GM12878 (cell line): Measurements from ENCODE around the gene C1orf21. TPM values are rescaled to one million over a fixed set of nuclear protein-coding genes. Genes with fewer than 3 reads are reported as not detected.

Experiments used
- ATAC-seq: fragments of 200-7000 bp; cut with Tn5 transposase; 3 replicates; pipeline ENCODE4 v1.9.1; 2020; ENCODE audit warnings: mild to moderate bottlenecking, moderate library complexity
- BruUV-seq: library from RNA; stranded (reverse); fragments of 400-500 nt; replicated peaks from 2 replicates; lab custom pipeline; 2021; lab: Mats Ljungman, UMichigan
- CTCF ChIA-PET: fragments of 300-600 bp; sonication (Branson Sonifier 250); formaldehyde crosslinking; extraction: SDS; loops from one replicate; lab custom pipeline; 2021; ENCODE audit warnings: inconsistent platforms; lab: Yijun Ruan, JAX
- POLR2A ChIA-PET: fragments of 350-600 bp; formaldehyde crosslinking; extraction: SDS; loops from one replicate; lab custom pipeline; 2021; ENCODE audit warnings: inconsistent platforms; lab: Charles Lee
- RAD21 ChIA-PET: fragments of 300-600 bp; sonication (Branson Sonifier 250); formaldehyde crosslinking; loops from one replicate; lab custom pipeline; 2023; ENCODE audit warnings: antibody characterized with exemption; ENCODE audit not compliant: unreplicated experiment; lab: Charles Lee
- SMC1A ChIA-PET: fragments of 300-600 bp; sonication (Branson Sonifier 250); formaldehyde crosslinking; loops from one replicate; lab custom pipeline; 2023; ENCODE audit not compliant: unreplicated experiment, uncharacterized antibody; lab: Charles Lee
- DNase-seq: peaks from one replicate; pipeline ENCODE4 v3.0.0-alpha.2; 2011; ENCODE audit warnings: low read depth, low spot score
- FAIRE-seq: peaks from 3 replicates; lab custom pipeline; 2011; peaks lifted over from hg19 to GRCh38; lab: Jason Lieb, UNC
- H2AFZ ChIP-seq: 2 replicates; pipeline ENCODE4 v1.6.0; 2011; ENCODE audit warnings: low read depth, low read length, control low read depth; ENCODE audit not compliant: control insufficient read depth
- H3K27ac ChIP-seq: 2 replicates; pipeline ENCODE4 v1.5.1; 2011; ENCODE audit warnings: control low read depth; ENCODE audit not compliant: control insufficient read depth, insufficient read depth
- H3K27me3 ChIP-seq, 2 experiments: replicated peaks in 1 of 2; 2 replicates each; pipeline versions ENCODE4 v1.6.0 to v1.6.1; 2011; ENCODE audit warnings: low read length in 1 of 2; ENCODE audit not compliant: control insufficient read depth in 2 of 2, insufficient read depth in 2 of 2
- H3K36me3 ChIP-seq, 2 experiments: 2 replicates each; pipeline ENCODE4 v1.5.1; 2011; ENCODE audit warnings: low read length in 1 of 2; ENCODE audit not compliant: control insufficient read depth in 2 of 2, insufficient read depth in 2 of 2
- H3K4me1 ChIP-seq: 2 replicates; pipeline ENCODE4 v1.6.1; 2011; ENCODE audit warnings: mild to moderate bottlenecking, low read length, moderate library complexity, mixed read lengths; ENCODE audit not compliant: control insufficient read depth, insufficient read depth
- H3K4me2 ChIP-seq: 2 replicates; pipeline ENCODE4 v1.6.0; 2011; ENCODE audit warnings: control low read depth; ENCODE audit not compliant: control insufficient read depth, insufficient read depth
- H3K4me3 ChIP-seq: fragments of 200-600 bp; sonication (generic); 2 replicates; pipeline ENCODE4 v1.5.1; 2016
- H3K79me2 ChIP-seq: 2 replicates; pipeline ENCODE4 v1.6.0; 2011; ENCODE audit warnings: low read length; ENCODE audit not compliant: control insufficient read depth, insufficient read depth
- H3K9ac ChIP-seq: 2 replicates; pipeline ENCODE4 v1.8.0; 2011; ENCODE audit warnings: low read length, control low read depth, mixed read lengths; ENCODE audit not compliant: control insufficient read depth, insufficient read depth
- H3K9me3 ChIP-seq: replicated peaks from 3 replicates; pipeline ENCODE4 v1.5.1; 2011; ENCODE audit warnings: mild to moderate bottlenecking, low read length; ENCODE audit not compliant: control insufficient read depth, insufficient read depth
- H4K20me1 ChIP-seq: 2 replicates; pipeline ENCODE4 v1.6.0; 2011; ENCODE audit not compliant: control insufficient read depth, insufficient read depth
- CHD2 ChIP-seq: IDR thresholded peaks from 2 replicates; pipeline ENCODE4 v1.6.1; 2011; ENCODE audit warnings: low read depth, low read length, improper control_type of control experiment, borderline replicate concordance
- ESRRA ChIP-seq: IDR thresholded peaks from 2 replicates; pipeline ENCODE4 v1.6.1; 2012; ENCODE audit warnings: mild to moderate bottlenecking, low read length, improper control_type of control experiment
- IKZF1 ChIP-seq: fragments of 450-650 bp; conservative IDR thresholded peaks from 2 replicates; pipeline ENCODE4 v1.6.1; 2017; ENCODE audit warnings: antibody characterized with exemption, mild to moderate bottlenecking
- NR2C1 ChIP-seq: fragments of 450-650 bp; IDR thresholded peaks from 2 replicates; pipeline ENCODE4 v1.6.1; 2017; ENCODE audit warnings: antibody characterized with exemption, mild to moderate bottlenecking, moderate library complexity
- NRF1 ChIP-seq: conservative IDR thresholded peaks from 2 replicates; pipeline ENCODE4 v1.6.1; 2011; ENCODE audit warnings: mild to moderate bottlenecking, low read depth, low read length, improper control_type of control experiment
- RBBP5 ChIP-seq: fragments of 200-600 bp; sonication (generic); conservative IDR thresholded peaks from 2 replicates; pipeline ENCODE4 v1.6.1; 2016
- YBX1 ChIP-seq: fragments of 450-650 bp; IDR thresholded peaks from 2 replicates; pipeline ENCODE4 v1.6.1; 2016; ENCODE audit warnings: antibody characterized with exemption
- ZNF384 ChIP-seq: IDR thresholded peaks from 2 replicates; pipeline ENCODE4 v1.6.1; 2012; ENCODE audit warnings: low read depth, mild to moderate bottlenecking, low read length, improper control_type of control experiment, borderline replicate concordance
- WGBS: methylation state at CpG from one replicate; pipeline ENCODE4 v1.1.6; 2016; ENCODE audit warnings: low lambda C conversion rate; ENCODE audit not compliant: insufficient replicate concordance, insufficient coverage; ENCODE audit errors: missing lambda C conversion rate; 5-methylcytosine and 5-hydroxymethylcytosine counted together
- in situ Hi-C: fragments of 300-500 bp; cut with MboI; formaldehyde crosslinking; loops from 9 replicates; pipeline ENCODE4 v1.14.3; 2018; ENCODE audit warnings: mixed read lengths
- intact Hi-C: fragments of 100-400 bp; cut with micrococcal nuclease; formaldehyde crosslinking; loops from one replicate; pipeline ENCODE4 v1.14.2; 2022; ENCODE audit not compliant: unreplicated experiment
- polyA plus RNA-seq, 11 experiments: library from polyadenylated mRNA; depleted of rRNA in 4 of 11; unstranded in 6 of 11; stranded (reverse) in 5 of 11; fragments of >200 nt; fragmentation: Nextera tagmentation in 4 of 11; fragmentation: Illumina TruSeq in 1 of 11; extraction: Ambion mirVana in 4 of 11; extraction: Trizol in 1 of 11; gene quantifications; 1 replicate in 1 of 11; 2 replicates in 10 of 11; pipeline versions ENCODE4 v1.2.1 to v1.2.3, GENCODE V29; 2011 to 2016; ENCODE audit warnings: inconsistent platforms in 2 of 11, missing spikeins in 2 of 11, low read depth in 1 of 11
- total RNA-seq, 4 experiments: library from RNA; depleted of rRNA in 3 of 4; stranded (reverse); fragments of >200 nt in 3 of 4; fragmentation: Illumina TruSeq in 1 of 4; extraction: Trizol in 1 of 4; gene quantifications; 2 replicates each; pipeline versions ENCODE4 v1.2.1 to v1.2.3, GENCODE V29; 2013 to 2021
- TF ChIP-seq, protein P1 (sequence below): fragments of 450-650 bp; IDR thresholded peaks from 2 replicates; pipeline ENCODE4 v1.6.1; 2017; ENCODE audit warnings: low read depth, mild to moderate bottlenecking, moderate library complexity
- TF ChIP-seq, protein P2 (sequence below): fragments of 450-650 bp; formaldehyde crosslinking; IDR thresholded peaks from 2 replicates; pipeline ENCODE4 v1.5.0; 2022; ENCODE audit warnings: mild to moderate bottlenecking, missing genetic modification characterization
- TF ChIP-seq, protein P3 (sequence below): IDR thresholded peaks from 2 replicates; pipeline ENCODE4 v1.6.1; 2011; ENCODE audit warnings: borderline replicate concordance, low read depth, mild to moderate bottlenecking, moderate library complexity, mixed read lengths, low read length; ENCODE audit not compliant: insufficient read depth; ENCODE audit errors: extremely low read length

C1orf21 gene
- total and polyA plus RNA-seq, 10 of the 15 experiments (the other 5 are each of a cell fraction or from before 2014, with no cell fraction given) = 0.03 to 1.6 (median 0.17) TPM; not detected in 3

DNA sequence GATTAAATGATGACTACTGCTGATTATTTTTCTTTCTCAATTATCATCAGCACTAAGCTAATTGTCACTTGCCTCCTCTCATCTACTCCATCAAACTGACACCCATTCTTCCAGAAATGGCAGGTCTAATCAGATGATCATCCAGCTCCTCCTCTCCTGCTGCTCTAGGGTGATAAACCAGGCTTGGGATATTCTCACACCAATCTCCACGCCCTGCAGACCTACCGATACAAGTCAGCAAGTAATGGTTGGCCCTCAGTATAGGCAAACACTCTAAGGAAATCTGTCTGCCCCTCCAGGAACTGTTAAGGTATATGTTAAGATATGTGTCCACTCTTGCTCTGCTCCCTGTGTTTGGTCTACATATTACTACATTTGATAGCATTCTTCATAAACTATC lies 36.3 kb upstream of the C1orf21 start (continued):
- TF ChIP-seq, protein P1, sequence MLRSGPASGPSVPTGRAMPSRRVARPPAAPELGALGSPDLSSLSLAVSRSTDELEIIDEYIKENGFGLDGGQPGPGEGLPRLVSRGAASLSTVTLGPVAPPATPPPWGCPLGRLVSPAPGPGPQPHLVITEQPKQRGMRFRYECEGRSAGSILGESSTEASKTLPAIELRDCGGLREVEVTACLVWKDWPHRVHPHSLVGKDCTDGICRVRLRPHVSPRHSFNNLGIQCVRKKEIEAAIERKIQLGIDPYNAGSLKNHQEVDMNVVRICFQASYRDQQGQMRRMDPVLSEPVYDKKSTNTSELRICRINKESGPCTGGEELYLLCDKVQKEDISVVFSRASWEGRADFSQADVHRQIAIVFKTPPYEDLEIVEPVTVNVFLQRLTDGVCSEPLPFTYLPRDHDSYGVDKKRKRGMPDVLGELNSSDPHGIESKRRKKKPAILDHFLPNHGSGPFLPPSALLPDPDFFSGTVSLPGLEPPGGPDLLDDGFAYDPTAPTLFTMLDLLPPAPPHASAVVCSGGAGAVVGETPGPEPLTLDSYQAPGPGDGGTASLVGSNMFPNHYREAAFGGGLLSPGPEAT = no peak
- no peak for TF ChIP-seq RBBP5

DNA sequence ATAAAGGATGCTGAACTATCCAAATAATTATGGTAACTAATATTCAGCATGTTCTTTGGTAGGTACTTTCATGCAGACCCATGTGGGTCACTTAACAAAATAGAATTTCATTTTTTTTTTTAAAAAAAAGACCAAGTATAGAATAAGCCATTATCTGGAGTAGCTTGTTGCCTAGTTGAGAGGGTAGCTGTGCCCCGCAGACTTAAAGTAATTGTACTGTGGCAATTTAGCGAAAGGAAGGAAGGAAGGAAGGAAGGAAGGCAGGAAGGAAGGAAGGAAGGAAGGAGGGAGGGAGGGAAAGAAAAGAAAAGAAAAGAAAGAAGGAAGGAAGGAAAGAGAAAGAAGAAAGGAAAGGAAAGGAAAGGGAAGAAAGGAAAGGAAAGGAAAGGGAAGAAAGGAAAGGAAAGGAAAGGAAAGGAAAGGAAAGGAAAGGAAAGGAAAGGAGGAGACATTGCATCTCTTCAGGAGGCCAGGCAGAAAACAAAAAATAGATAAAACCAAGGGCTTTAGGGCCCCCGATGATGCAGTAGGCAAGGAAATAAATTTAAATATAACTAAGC lies 35.3 kb upstream of the C1orf21 start:
- ChIA-PET CTCF (no interaction called here), POLR2A (no interaction called here), SMC1A (interaction anchor here (0.9 kb wide), 1 partner anchor 137 kb away, joined by 3 read pairs; no protein-coding TSS in a partner anchor), RAD21 (no interaction called here)
- BruUV-seq = no TSS peak
- Histone ChIP-seq H3K79me2 (no peaks in the 10 kb centered on the region), H3K4me2 (no peak overlapping the region), H3K9me3 (no peaks in the 10 kb centered on the region), H2AFZ (no peak overlapping the region), H3K36me3 (no peaks in the 10 kb centered on the region), H3K4me3 (no peak overlapping the region), H4K20me1 (no peaks in the 10 kb centered on the region), H3K27me3 (peaks cover 0 to 3% of the 10 kb centered on the region in 2 experiments; a peak in 3 of 4 replicates), H3K4me1 (no peaks in the 10 kb centered on the region), H3K27ac (no peak overlapping the region), H3K9ac (no peak overlapping the region)
- ATAC-seq (no peak), FAIRE-seq (no peak), DNase-seq (no peak)
- intact Hi-C loops = no loop called here
- 18% methylated on average over 3 of the region's 3 CpGs for WGBS
- in situ Hi-C loops = no loop called here
- TF ChIP-seq, protein P2, sequence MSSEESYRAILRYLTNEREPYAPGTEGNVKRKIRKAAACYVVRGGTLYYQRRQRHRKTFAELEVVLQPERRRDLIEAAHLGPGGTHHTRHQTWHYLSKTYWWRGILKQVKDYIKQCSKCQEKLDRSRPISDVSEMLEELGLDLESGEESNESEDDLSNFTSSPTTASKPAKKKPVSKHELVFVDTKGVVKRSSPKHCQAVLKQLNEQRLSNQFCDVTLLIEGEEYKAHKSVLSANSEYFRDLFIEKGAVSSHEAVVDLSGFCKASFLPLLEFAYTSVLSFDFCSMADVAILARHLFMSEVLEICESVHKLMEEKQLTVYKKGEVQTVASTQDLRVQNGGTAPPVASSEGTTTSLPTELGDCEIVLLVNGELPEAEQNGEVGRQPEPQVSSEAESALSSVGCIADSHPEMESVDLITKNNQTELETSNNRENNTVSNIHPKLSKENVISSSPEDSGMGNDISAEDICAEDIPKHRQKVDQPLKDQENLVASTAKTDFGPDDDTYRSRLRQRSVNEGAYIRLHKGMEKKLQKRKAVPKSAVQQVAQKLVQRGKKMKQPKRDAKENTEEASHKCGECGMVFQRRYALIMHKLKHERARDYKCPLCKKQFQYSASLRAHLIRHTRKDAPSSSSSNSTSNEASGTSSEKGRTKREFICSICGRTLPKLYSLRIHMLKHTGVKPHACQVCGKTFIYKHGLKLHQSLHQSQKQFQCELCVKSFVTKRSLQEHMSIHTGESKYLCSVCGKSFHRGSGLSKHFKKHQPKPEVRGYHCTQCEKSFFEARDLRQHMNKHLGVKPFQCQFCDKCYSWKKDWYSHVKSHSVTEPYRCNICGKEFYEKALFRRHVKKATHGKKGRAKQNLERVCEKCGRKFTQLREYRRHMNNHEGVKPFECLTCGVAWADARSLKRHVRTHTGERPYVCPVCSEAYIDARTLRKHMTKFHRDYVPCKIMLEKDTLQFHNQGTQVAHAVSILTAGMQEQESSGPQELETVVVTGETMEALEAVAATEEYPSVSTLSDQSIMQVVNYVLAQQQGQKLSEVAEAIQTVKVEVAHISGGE (CRISPR knock-in tag) = no peak
- TF ChIP-seq, protein P3, sequence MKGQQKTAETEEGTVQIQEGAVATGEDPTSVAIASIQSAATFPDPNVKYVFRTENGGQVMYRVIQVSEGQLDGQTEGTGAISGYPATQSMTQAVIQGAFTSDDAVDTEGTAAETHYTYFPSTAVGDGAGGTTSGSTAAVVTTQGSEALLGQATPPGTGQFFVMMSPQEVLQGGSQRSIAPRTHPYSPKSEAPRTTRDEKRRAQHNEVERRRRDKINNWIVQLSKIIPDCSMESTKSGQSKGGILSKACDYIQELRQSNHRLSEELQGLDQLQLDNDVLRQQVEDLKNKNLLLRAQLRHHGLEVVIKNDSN = no peak
- TF ChIP-seq IKZF1 (no peak), CHD2 (no peak), YBX1 (no peak), ZNF384 (no peak), NR2C1 (no peak), NRF1 (no peak), ESRRA (no peak)
- TF ChIP-seq, protein P1 = no peak
